Measurements from ENCODE around the gene VPS8.

DNA sequence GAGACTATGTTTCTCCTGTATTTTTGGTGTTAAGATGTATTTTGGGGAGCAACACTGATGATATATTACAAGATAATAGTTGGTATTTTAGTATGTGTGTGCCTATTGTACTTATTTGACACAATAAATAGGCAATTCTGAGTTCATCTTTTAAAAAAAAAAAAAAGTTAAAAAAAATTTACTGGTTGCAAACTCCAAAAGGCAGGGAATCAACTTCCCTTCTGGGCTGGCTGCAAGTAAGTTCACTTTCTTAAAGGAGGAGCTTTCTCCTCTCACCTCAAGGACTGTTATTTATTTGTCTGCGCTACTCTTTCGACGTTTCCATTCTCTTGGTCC lies 335 bp upstream of the VPS8 start:
- TF ChIP-seq ZNF431 (CRISPR knock-in tag; IDR thresholded peaks at IDR 0.05; ENCODE audit: borderline replicate concordance, low read depth) (no peak), GATAD2A (CRISPR knock-in tag; IDR thresholded peaks at IDR 0.05) (no peak), NR2F6 (IDR thresholded peaks at IDR 0.05) (no peak), NR2F6 (CRISPR knock-in tag; IDR thresholded peaks at IDR 0.05) (no peak), ZNF343 (CRISPR knock-in tag; IDR thresholded peaks at IDR 0.05) (no peak)
- TF ChIP-seq, protein P1, sequence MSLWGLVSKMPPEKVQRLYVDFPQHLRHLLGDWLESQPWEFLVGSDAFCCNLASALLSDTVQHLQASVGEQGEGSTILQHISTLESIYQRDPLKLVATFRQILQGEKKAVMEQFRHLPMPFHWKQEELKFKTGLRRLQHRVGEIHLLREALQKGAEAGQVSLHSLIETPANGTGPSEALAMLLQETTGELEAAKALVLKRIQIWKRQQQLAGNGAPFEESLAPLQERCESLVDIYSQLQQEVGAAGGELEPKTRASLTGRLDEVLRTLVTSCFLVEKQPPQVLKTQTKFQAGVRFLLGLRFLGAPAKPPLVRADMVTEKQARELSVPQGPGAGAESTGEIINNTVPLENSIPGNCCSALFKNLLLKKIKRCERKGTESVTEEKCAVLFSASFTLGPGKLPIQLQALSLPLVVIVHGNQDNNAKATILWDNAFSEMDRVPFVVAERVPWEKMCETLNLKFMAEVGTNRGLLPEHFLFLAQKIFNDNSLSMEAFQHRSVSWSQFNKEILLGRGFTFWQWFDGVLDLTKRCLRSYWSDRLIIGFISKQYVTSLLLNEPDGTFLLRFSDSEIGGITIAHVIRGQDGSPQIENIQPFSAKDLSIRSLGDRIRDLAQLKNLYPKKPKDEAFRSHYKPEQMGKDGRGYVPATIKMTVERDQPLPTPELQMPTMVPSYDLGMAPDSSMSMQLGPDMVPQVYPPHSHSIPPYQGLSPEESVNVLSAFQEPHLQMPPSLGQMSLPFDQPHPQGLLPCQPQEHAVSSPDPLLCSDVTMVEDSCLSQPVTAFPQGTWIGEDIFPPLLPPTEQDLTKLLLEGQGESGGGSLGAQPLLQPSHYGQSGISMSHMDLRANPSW (CRISPR knock-in tag; IDR thresholded peaks at IDR 0.05; ENCODE audit: borderline replicate concordance), result no peak

Measured in HepG2 (cell line).